SK-N-SH (cell line): Measurements from ENCODE around the gene CCDC148. TPM values are rescaled to one million over a fixed set of nuclear protein-coding genes. Genes with fewer than 3 reads are reported as not detected.

ENCODE experiments used
- CTCF ChIA-PET: fragments of 300-600, 350-600 bp; formaldehyde crosslinking; extraction: SDS; loops from one replicate; lab custom pipeline; 2021; lab: Yijun Ruan, JAX
- POLR2A ChIA-PET: fragments of 350-600 bp; sonication (Branson Sonifier 250); formaldehyde crosslinking; extraction: SDS; loops from one replicate; lab custom pipeline; 2020; ENCODE audit warnings: antibody characterized with exemption, inconsistent platforms; lab: Yijun Ruan, JAX
- DNase-seq: peaks from one replicate; pipeline ENCODE4 v3.0.0; 2012
- H2AFZ ChIP-seq: fragments of 200-600 bp; sonication (generic); 2 replicates; pipeline ENCODE4 v1.8.1; 2016; ENCODE audit warnings: antibody characterized with exemption, mild to moderate bottlenecking, low read depth
- H3F3A ChIP-seq: fragments of 200-600 bp; sonication (generic); replicated peaks from 2 replicates; pipeline ENCODE3; 2016; ENCODE audit warnings: antibody characterized with exemption, mild to moderate bottlenecking; ENCODE audit not compliant: insufficient read depth
- H3K27ac ChIP-seq, 2 experiments: fragments of 200-500 bp in 1 of 2; fragments of 200-600 bp in 1 of 2; sonication (Bioruptor generic) in 1 of 2; sonication (generic), shearing (Covaris generic) in 1 of 2; 2 replicates each; pipeline versions ENCODE4 v1.5.1 to v1.6.1; 2014 to 2016; ENCODE audit warnings: low read depth in 2 of 2, inconsistent platforms in 1 of 2, low read length in 1 of 2, mild to moderate bottlenecking in 1 of 2, mixed read lengths in 1 of 2
- H3K27me3 ChIP-seq: fragments of 200-600 bp; sonication (generic), shearing (Covaris generic); 2 replicates; pipeline ENCODE4 v1.6.1; 2016; ENCODE audit warnings: mixed run types; ENCODE audit not compliant: insufficient read depth
- H3K36me3 ChIP-seq, 2 experiments: fragments of 200-500 bp in 1 of 2; fragments of 200-600 bp in 1 of 2; sonication (Bioruptor generic) in 1 of 2; sonication (generic) in 1 of 2; replicated peaks in 1 of 2; 2 replicates each; pipeline versions ENCODE3 to v1.5.1; 2014 to 2016; ENCODE audit warnings: low read length in 1 of 2, mild to moderate bottlenecking in 1 of 2; ENCODE audit not compliant: insufficient read depth in 2 of 2, control insufficient read depth in 1 of 2
- H3K4me1 ChIP-seq, 2 experiments: fragments of 200-500 bp in 1 of 2; fragments of 200-600 bp in 1 of 2; sonication (Bioruptor generic) in 1 of 2; sonication (generic), shearing (Covaris generic) in 1 of 2; 2 replicates each; pipeline versions ENCODE4 v1.5.1 to v1.6.1; 2014 to 2016; ENCODE audit warnings: low read depth in 1 of 2, low read length in 1 of 2, mixed run types in 1 of 2; ENCODE audit not compliant: insufficient read depth in 2 of 2, control insufficient read depth in 1 of 2
- H3K4me2 ChIP-seq: fragments of 200-600 bp; sonication (generic), shearing (Covaris generic); 2 replicates; pipeline ENCODE4 v1.6.1; 2017; ENCODE audit warnings: mixed run types
- H3K4me3 ChIP-seq, 2 experiments: fragments of 200-500 bp in 1 of 2; fragments of 200-600 bp in 1 of 2; sonication (Bioruptor generic) in 1 of 2; sonication (generic), shearing (Covaris generic) in 1 of 2; 2 replicates each; pipeline versions ENCODE4 v1.5.1 to v1.8.1; 2014 to 2016; ENCODE audit warnings: low read depth in 2 of 2, inconsistent platforms in 1 of 2, low read length in 1 of 2, mild to moderate bottlenecking in 1 of 2, mixed read lengths in 1 of 2, moderate library complexity in 1 of 2
- H3K79me2 ChIP-seq: fragments of 200-600 bp; sonication (generic); 2 replicates; pipeline ENCODE4 v1.8.1; 2017; ENCODE audit warnings: mild to moderate bottlenecking; ENCODE audit not compliant: insufficient read depth
- H3K9ac ChIP-seq: fragments of 200-600 bp; sonication (generic); 2 replicates; pipeline ENCODE4 v1.6.1; 2017; ENCODE audit warnings: mixed run types
- H3K9me2 ChIP-seq: fragments of 200-600 bp; sonication (generic); 2 replicates; pipeline ENCODE4 v1.6.1; 2017; ENCODE audit warnings: mixed run types
- H3K9me3 ChIP-seq: fragments of 200-600 bp; sonication (generic); 2 replicates; pipeline ENCODE4 v1.6.1; 2017; ENCODE audit warnings: mixed run types, mild to moderate bottlenecking, moderate library complexity
- H4K20me1 ChIP-seq: fragments of 200-600 bp; sonication (generic); 2 replicates; pipeline ENCODE4 v1.6.1; 2017; ENCODE audit warnings: mild to moderate bottlenecking, mixed run types; ENCODE audit not compliant: insufficient read depth
- ELF1 ChIP-seq: IDR thresholded peaks from 2 replicates; pipeline ENCODE4 v1.4.0; 2012
- EZH2phosphoT487 ChIP-seq: fragments of 200-600 bp; sonication (generic); IDR thresholded peaks from 2 replicates; pipeline ENCODE4 v1.6.1; 2017; ENCODE audit warnings: low read depth, mixed run types, mild to moderate bottlenecking, antibody characterized with exemption, moderate library complexity, borderline replicate concordance
- FOSL2 ChIP-seq: IDR thresholded peaks from 2 replicates; pipeline ENCODE4 v1.4.0; 2012; ENCODE audit warnings: low read depth, mild to moderate bottlenecking, moderate library complexity, borderline replicate concordance
- GABPA ChIP-seq: IDR thresholded peaks from 2 replicates; pipeline ENCODE4 v1.4.0; 2012; ENCODE audit warnings: low read depth, mild to moderate bottlenecking
- GATA2 ChIP-seq: sonication (generic); formaldehyde crosslinking; IDR thresholded peaks from 2 replicates; pipeline ENCODE4 v1.5.0; 2020; ENCODE audit warnings: mild to moderate bottlenecking, missing genetic modification reagents
- JUND ChIP-seq: IDR thresholded peaks from 2 replicates; pipeline ENCODE4 v1.4.0; 2012
- MXI1 ChIP-seq: IDR thresholded peaks from 2 replicates; pipeline ENCODE4 v1.6.1; 2012; ENCODE audit warnings: mild to moderate bottlenecking, low read depth, low read length, improper control_type of control experiment
- NRF1 ChIP-seq: IDR thresholded peaks from 2 replicates; pipeline ENCODE4 v1.6.1; 2012; ENCODE audit warnings: low read depth, mild to moderate bottlenecking, low read length
- POLR2AphosphoS5 ChIP-seq: IDR thresholded peaks from 2 replicates; pipeline ENCODE4 v1.6.1; 2012; ENCODE audit warnings: low read depth, low read length
- RCOR1 ChIP-seq: fragments of 150-350 bp; IDR thresholded peaks from 2 replicates; pipeline ENCODE4 v1.6.1; 2017; ENCODE audit warnings: antibody characterized with exemption, low read length
- TAF1 ChIP-seq: IDR thresholded peaks from 2 replicates; pipeline ENCODE4 v1.6.1; 2012; ENCODE audit warnings: low read depth, mild to moderate bottlenecking, low read length, moderate library complexity, borderline replicate concordance
- TCF12 ChIP-seq: IDR thresholded peaks from 2 replicates; pipeline ENCODE4 v1.4.0; 2012
- TEAD4 ChIP-seq: IDR thresholded peaks from 2 replicates; pipeline ENCODE4 v1.4.0; 2012; ENCODE audit warnings: mild to moderate bottlenecking, borderline replicate concordance; ENCODE audit not compliant: insufficient read depth
- YY1 ChIP-seq: IDR thresholded peaks from 2 replicates; pipeline ENCODE4 v1.4.0; 2012; ENCODE audit warnings: low read depth, mild to moderate bottlenecking
- WGBS: methylation state at CpG from one replicate; pipeline ENCODE4 v1.1.6; 2017; ENCODE audit warnings: low lambda C conversion rate; 5-methylcytosine and 5-hydroxymethylcytosine counted together
- polyA plus RNA-seq, 3 experiments: library from polyadenylated mRNA; depleted of rRNA; stranded (reverse); fragments of >200 nt; gene quantifications; 2 replicates each; pipeline ENCODE4 v1.2.3, GENCODE V29; 2012
- TF ChIP-seq, protein P1 (sequence below): fragments of 200-600 bp; sonication (generic); IDR thresholded peaks from 2 replicates; pipeline ENCODE4 v1.6.1; 2017; ENCODE audit warnings: antibody characterized with exemption, mild to moderate bottlenecking, moderate library complexity
- TF ChIP-seq, protein P2 (sequence below): fragments of 150-350 bp; IDR thresholded peaks from 2 replicates; pipeline ENCODE4 v1.6.1; 2016; ENCODE audit warnings: mild to moderate bottlenecking, low read depth, low read length
- TF ChIP-seq, protein P3 (sequence below): IDR thresholded peaks from 2 replicates; pipeline ENCODE4 v1.4.0; 2012; ENCODE audit warnings: low read depth, borderline replicate concordance
- TF ChIP-seq, protein P4 (sequence below): IDR thresholded peaks from 2 replicates; pipeline ENCODE4 v1.4.0; 2012; ENCODE audit warnings: low read depth
- TF ChIP-seq, protein P5 (sequence below): IDR thresholded peaks from 2 replicates; pipeline ENCODE4 v1.4.0; 2012; ENCODE audit warnings: low read depth, borderline replicate concordance
- TF ChIP-seq, protein P6 (sequence below): fragments of 150-350 bp; IDR thresholded peaks from 2 replicates; pipeline ENCODE4 v1.6.1; 2017; ENCODE audit warnings: antibody characterized with exemption, low read length, low read depth, borderline replicate concordance

The CCDC148 gene
- polyA plus RNA-seq, 1 of the 3 experiments (the other 2 are of a cell fraction) = 0.18 TPM

DNA sequence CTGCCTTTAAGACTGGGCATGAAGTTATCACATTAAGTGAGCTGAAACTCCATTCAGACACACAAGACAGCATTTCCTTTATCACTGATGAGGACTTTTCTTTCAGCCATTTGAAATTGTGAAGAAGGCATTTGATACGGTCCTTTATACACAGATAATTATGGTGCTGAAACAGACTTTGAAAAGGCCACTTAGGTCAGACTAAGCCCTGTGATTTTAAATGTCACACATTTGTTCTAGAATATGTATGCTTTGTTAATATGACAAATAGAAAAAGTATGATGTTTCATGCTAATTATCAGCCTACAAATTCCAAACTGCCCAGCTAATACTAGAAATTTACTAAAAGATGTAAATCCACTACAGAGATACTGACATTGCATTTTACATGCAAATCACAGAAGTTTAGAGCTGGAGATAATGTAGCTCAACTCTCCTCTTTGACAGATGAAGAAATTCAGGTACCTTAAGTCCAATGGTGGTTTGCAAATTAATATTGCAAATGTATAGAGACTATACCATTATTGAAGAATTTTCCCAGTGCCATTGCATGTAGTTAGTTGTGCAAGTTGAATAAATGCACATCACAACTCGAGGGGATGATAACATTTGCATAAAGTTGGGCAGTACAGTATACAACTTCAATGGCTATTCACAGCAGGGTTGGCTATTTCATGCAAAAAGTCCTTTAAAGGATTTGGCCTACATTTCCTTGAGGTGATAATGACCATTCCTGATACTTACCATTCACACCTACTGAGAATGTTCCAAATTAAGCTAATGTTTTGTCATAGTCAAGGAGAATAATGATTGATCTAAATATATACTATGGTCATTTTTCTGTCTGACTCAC is 179.7 kb downstream of the CCDC148 start:
- Histone ChIP-seq H3K4me3 (no peak overlapping the region), H3K4me2 (no peak overlapping the region), H3K4me1 (no peaks in the 10 kb centered on the region), H4K20me1 (no peaks in the 10 kb centered on the region), H3K27me3 (no peaks in the 10 kb centered on the region), H3K9me2 (no peaks in the 10 kb centered on the region), H3K9ac (no peak overlapping the region), H2AFZ (no peak overlapping the region), H3K36me3 (no peaks in the 10 kb centered on the region), H3K79me2 (no peaks in the 10 kb centered on the region), H3F3A (no peaks in the 10 kb centered on the region), H3K27ac (no peak overlapping the region), H3K9me3 (no peaks in the 10 kb centered on the region)
- TF ChIP-seq MXI1 (no peak), RCOR1 (no peak), YY1 (no peak), TEAD4 (no peak), EZH2phosphoT487 (no peak), JUND (no peak), ELF1 (no peak), FOSL2 (no peak), GABPA (no peak), TAF1 (no peak), GATA2 (CRISPR knock-in tag) (no peak), TCF12 (no peak), NRF1 (no peak), POLR2AphosphoS5 (no peak)
- TF ChIP-seq, protein P1, sequence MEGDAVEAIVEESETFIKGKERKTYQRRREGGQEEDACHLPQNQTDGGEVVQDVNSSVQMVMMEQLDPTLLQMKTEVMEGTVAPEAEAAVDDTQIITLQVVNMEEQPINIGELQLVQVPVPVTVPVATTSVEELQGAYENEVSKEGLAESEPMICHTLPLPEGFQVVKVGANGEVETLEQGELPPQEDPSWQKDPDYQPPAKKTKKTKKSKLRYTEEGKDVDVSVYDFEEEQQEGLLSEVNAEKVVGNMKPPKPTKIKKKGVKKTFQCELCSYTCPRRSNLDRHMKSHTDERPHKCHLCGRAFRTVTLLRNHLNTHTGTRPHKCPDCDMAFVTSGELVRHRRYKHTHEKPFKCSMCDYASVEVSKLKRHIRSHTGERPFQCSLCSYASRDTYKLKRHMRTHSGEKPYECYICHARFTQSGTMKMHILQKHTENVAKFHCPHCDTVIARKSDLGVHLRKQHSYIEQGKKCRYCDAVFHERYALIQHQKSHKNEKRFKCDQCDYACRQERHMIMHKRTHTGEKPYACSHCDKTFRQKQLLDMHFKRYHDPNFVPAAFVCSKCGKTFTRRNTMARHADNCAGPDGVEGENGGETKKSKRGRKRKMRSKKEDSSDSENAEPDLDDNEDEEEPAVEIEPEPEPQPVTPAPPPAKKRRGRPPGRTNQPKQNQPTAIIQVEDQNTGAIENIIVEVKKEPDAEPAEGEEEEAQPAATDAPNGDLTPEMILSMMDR = no peak
- TF ChIP-seq, protein P2, sequence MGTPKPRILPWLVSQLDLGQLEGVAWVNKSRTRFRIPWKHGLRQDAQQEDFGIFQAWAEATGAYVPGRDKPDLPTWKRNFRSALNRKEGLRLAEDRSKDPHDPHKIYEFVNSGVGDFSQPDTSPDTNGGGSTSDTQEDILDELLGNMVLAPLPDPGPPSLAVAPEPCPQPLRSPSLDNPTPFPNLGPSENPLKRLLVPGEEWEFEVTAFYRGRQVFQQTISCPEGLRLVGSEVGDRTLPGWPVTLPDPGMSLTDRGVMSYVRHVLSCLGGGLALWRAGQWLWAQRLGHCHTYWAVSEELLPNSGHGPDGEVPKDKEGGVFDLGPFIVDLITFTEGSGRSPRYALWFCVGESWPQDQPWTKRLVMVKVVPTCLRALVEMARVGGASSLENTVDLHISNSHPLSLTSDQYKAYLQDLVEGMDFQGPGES = no peak
- TF ChIP-seq, protein P3, sequence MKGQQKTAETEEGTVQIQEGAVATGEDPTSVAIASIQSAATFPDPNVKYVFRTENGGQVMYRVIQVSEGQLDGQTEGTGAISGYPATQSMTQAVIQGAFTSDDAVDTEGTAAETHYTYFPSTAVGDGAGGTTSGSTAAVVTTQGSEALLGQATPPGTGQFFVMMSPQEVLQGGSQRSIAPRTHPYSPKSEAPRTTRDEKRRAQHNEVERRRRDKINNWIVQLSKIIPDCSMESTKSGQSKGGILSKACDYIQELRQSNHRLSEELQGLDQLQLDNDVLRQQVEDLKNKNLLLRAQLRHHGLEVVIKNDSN = no peak
- TF ChIP-seq, protein P4, sequence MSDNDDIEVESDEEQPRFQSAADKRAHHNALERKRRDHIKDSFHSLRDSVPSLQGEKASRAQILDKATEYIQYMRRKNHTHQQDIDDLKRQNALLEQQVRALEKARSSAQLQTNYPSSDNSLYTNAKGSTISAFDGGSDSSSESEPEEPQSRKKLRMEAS = no peak
- TF ChIP-seq, protein P5, sequence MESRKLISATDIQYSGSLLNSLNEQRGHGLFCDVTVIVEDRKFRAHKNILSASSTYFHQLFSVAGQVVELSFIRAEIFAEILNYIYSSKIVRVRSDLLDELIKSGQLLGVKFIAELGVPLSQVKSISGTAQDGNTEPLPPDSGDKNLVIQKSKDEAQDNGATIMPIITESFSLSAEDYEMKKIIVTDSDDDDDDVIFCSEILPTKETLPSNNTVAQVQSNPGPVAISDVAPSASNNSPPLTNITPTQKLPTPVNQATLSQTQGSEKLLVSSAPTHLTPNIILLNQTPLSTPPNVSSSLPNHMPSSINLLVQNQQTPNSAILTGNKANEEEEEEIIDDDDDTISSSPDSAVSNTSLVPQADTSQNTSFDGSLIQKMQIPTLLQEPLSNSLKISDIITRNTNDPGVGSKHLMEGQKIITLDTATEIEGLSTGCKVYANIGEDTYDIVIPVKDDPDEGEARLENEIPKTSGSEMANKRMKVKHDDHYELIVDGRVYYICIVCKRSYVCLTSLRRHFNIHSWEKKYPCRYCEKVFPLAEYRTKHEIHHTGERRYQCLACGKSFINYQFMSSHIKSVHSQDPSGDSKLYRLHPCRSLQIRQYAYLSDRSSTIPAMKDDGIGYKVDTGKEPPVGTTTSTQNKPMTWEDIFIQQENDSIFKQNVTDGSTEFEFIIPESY = no peak
- TF ChIP-seq, protein P6, sequence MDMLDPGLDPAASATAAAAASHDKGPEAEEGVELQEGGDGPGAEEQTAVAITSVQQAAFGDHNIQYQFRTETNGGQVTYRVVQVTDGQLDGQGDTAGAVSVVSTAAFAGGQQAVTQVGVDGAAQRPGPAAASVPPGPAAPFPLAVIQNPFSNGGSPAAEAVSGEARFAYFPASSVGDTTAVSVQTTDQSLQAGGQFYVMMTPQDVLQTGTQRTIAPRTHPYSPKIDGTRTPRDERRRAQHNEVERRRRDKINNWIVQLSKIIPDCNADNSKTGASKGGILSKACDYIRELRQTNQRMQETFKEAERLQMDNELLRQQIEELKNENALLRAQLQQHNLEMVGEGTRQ = no peak
- no peak for DNase-seq
- ChIA-PET POLR2A (no interaction called here), CTCF (interaction anchor here (1.9 kb wide), 1 partner anchor 10 kb away, joined by 4 read pairs; no protein-coding TSS in a partner anchor)
- WGBS = 43% methylated on average over 2 of the region's 2 CpGs
